A673 (cell line): ENCODE measurements around the gene CHTF18. TPM values are rescaled to one million over a fixed set of nuclear protein-coding genes. Genes with fewer than 3 reads are reported as not detected.

Experiments used
- BruUV-seq: library from RNA; stranded (reverse); fragments of 400-500 nt; replicated peaks from 2 replicates; lab custom pipeline; 2021; lab: Mats Ljungman, UMichigan
- CTCF ChIA-PET: fragments of 300-600 bp; sonication (Branson Sonifier 250); formaldehyde crosslinking; loops from one replicate; lab custom pipeline; 2022; ENCODE audit warnings: antibody characterized with exemption; lab: Charles Lee
- POLR2A ChIA-PET: fragments of 300-600 bp; sonication (Branson Sonifier 250); formaldehyde crosslinking; loops from one replicate; lab custom pipeline; 2022; ENCODE audit warnings: antibody characterized with exemption; ENCODE audit not compliant: low non-redundant PET; lab: Charles Lee
- DNase-seq: peaks from one replicate; pipeline ENCODE4 v3.0.0-alpha.2; 2015; ENCODE audit warnings: low spot score
- H3K27ac ChIP-seq: fragments of 200-600 bp; sonication (generic); 2 replicates; pipeline ENCODE4 v1.5.1; 2016; ENCODE audit warnings: mixed run types, low read depth, mild to moderate bottlenecking, mixed read lengths, antibody characterized with exemption, low read length; ENCODE audit not compliant: poor library complexity, severe bottlenecking
- H3K27me3 ChIP-seq: fragments of 200-600 bp; sonication (generic); replicated peaks from 2 replicates; pipeline ENCODE4 v1.6.1; 2017; ENCODE audit warnings: mixed run types, low read depth, mild to moderate bottlenecking, mixed read lengths, antibody characterized with exemption, low read length; ENCODE audit not compliant: insufficient read depth, poor library complexity
- H3K36me3 ChIP-seq: fragments of 200-600 bp; sonication (generic); 2 replicates; pipeline ENCODE4 v1.6.1; 2016; ENCODE audit warnings: mixed run types, mild to moderate bottlenecking, mixed read lengths, antibody characterized with exemption, low read length; ENCODE audit not compliant: insufficient read depth, poor library complexity, severe bottlenecking
- H3K4me1 ChIP-seq: fragments of 200-600 bp; sonication (generic); 2 replicates; pipeline ENCODE4 v1.6.1; 2017; ENCODE audit warnings: mixed run types, mild to moderate bottlenecking, mixed read lengths, antibody characterized with exemption, low read length; ENCODE audit not compliant: insufficient read depth, poor library complexity, severe bottlenecking
- H3K4me3 ChIP-seq: fragments of 200-600 bp; sonication (generic); 2 replicates; pipeline ENCODE4 v1.5.1; 2016; ENCODE audit warnings: low read depth, mixed run types, mild to moderate bottlenecking, mixed read lengths, low read length; ENCODE audit not compliant: poor library complexity, severe bottlenecking
- H3K9me3 ChIP-seq: fragments of 200-600 bp; sonication (generic); 2 replicates; pipeline ENCODE4 v1.6.1; 2016; ENCODE audit warnings: mixed run types, low read depth, mild to moderate bottlenecking, mixed read lengths, antibody characterized with exemption, low read length; ENCODE audit not compliant: poor library complexity, severe bottlenecking
- CTCF ChIP-seq: fragments of 300-800, 200-600 bp; sonication (generic); conservative IDR thresholded peaks from 2 replicates; pipeline ENCODE4 v1.5.1; 2017; ENCODE audit warnings: low read depth, mild to moderate bottlenecking, antibody characterized with exemption, low read length, moderate library complexity, mixed read lengths
- EZH2 ChIP-seq: fragments of 200-600 bp; sonication (generic); IDR thresholded peaks from 2 replicates; pipeline ENCODE4 v1.6.1; 2017; ENCODE audit warnings: borderline replicate concordance, low read depth, mild to moderate bottlenecking, mixed read lengths, antibody characterized with exemption, low read length; ENCODE audit not compliant: poor library complexity, severe bottlenecking
- intact Hi-C: fragments of 100-400 bp; cut with micrococcal nuclease; formaldehyde crosslinking; loops from one replicate; pipeline ENCODE4 v1.10.0; 2022; ENCODE audit not compliant: unreplicated experiment
- total RNA-seq: library from RNA; stranded (reverse); gene quantifications from 2 replicates; pipeline ENCODE4 v1.2.3, GENCODE V29; 2021

CHTF18 gene
- total RNA-seq, 1 experiment from 2014 or later: 125 TPM

- H3K27ac ChIP-seq: no peak overlapping the region
- no peak overlapping the region for H3K4me3 ChIP-seq
- CTCF ChIA-PET: no interaction called here
- peaks cover 10% of the 10 kb centered on the region for H3K36me3 ChIP-seq
- TF ChIP-seq CTCF: no peak
- no peak for TF ChIP-seq EZH2
- POLR2A ChIA-PET: no interaction called here
- BruUV-seq: no TSS peak
- H3K4me1 ChIP-seq: no peaks in the 10 kb centered on the region
- intact Hi-C loops: no loop called here
- no peaks in the 10 kb centered on the region for H3K9me3 ChIP-seq
- H3K27me3 ChIP-seq: peaks cover 22% of the 10 kb centered on the region
- DNase-seq: no peak
Observed at GRCh38 chr16:797120-797420, 8.7 kb downstream of the CHTF18 start.

- no peak for DNase-seq
- CTCF ChIA-PET: no interaction called here
- BruUV-seq: no TSS peak
- Histone ChIP-seq H3K9me3 (no peaks in the 10 kb centered on the region), H3K36me3 (peaks cover 4% of the 10 kb centered on the region), H3K27ac (no peak overlapping the region), H3K27me3 (peaks cover 28% of the 10 kb centered on the region), H3K4me1 (no peaks in the 10 kb centered on the region), H3K4me3 (no peak overlapping the region)
- POLR2A ChIA-PET: no interaction called here
- no peak for TF ChIP-seq CTCF
- TF ChIP-seq EZH2: no peak
- intact Hi-C loops: no loop called here
Observed at GRCh38 chr16:797686-798085, 9.3 kb downstream of the CHTF18 start.

DNA sequence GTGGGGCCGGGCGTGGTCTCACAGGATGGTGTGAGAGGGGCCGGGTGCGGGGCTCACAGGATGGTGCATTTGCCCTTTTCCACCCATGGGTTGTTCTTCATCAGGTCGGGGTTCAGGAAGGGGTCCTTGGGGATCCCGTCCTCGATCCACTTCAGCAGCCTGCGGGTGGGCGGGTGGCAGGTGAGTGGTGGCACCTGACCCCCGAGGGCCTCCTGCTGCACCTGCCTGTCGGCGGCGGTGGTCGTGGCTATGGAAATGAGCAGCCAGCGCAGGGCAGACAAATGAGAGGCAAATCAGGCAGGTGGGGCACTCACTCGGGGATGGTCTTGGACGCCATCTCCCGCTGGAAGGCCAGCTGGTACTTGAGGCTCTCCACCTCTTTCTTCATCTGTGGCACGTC lies 10.2 kb downstream of the CHTF18 start:
- Histone ChIP-seq H3K27me3 (peaks cover 37% of the 10 kb centered on the region), H3K4me3 (no peak overlapping the region), H3K27ac (no peak overlapping the region), H3K9me3 (no peaks in the 10 kb centered on the region), H3K4me1 (no peaks in the 10 kb centered on the region), H3K36me3 (peaks cover 3% of the 10 kb centered on the region)
- ChIA-PET POLR2A (no interaction called here), CTCF (no interaction called here)
- TF ChIP-seq EZH2 (no peak), CTCF (no peak)
- intact Hi-C loops: no loop called here
- no TSS peak for BruUV-seq
- DNase-seq: no peak
